GM21737 (cell line): Measurements from ENCODE around the gene DOK1.
A peak's percentile ranks its signal among the peaks of the same experiment; 100 is the strongest.

Experiments
- ATAC-seq: cut with Tn5 transposase; IDR thresholded peaks from one replicate; pipeline ENCODE4 v1.9.1; 2021; ENCODE audit warnings: mild to moderate bottlenecking, moderate library complexity; ENCODE audit not compliant: unreplicated experiment

Gene DOK1

DNA sequence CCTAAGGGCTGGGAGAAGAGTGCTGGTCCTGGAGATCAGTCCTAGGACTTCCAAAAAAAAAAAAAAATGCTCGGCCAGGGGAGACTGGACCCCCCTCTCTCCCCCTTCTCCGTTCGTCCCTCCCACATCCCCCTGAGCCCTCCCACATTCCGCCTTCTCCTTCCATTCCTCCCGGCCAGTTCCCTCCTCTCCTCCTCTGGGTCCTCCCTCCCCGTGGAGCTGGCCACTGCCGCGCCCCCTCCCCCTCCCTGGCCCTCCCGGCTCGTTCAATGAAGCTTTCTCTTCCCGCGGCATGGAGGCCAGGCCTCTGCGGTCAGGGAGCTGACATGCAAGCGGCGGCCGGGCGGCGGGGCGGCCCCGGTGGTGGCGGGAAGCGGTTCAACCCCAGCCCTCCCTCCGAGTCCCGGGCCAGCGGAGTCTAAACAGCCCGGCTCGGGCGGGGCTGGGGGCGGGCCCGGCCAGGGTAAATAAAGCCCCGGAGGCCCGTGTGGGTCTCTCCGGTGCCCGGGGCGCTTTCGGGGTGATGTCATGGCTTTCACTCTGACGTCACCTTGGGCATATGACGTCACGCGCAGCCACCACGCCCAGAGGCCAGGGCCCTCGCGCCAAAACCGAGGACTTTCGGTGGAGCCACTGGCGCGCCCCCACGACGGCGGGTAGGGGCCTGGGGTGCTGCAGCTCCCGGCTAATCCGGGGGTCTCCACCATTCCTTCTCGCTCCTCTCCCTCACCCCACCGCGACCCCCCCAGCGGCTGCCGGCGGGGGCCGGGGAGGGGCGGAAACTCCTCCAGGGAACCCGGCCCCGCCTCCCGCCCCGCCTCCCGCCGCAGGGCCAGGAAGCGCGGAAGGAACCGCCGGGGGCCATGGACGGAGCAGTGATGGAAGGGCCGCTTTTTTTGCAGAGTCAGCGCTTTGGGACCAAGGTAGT is at the start of gene DOK1, which contains the start of gene LOXL3:
Gene DOK1, plus strand, starts transcription at position 829 of the 928 bp plus-strand sequence. Its CDS starts 35 bp downstream, at position 864.
Gene LOXL3, minus strand, starts transcription at position 51 of the 928 bp plus-strand sequence. CDS start 1,308 bp downstream, outside the sequence.
- peak; percentile 49 for ATAC-seq

DNA sequence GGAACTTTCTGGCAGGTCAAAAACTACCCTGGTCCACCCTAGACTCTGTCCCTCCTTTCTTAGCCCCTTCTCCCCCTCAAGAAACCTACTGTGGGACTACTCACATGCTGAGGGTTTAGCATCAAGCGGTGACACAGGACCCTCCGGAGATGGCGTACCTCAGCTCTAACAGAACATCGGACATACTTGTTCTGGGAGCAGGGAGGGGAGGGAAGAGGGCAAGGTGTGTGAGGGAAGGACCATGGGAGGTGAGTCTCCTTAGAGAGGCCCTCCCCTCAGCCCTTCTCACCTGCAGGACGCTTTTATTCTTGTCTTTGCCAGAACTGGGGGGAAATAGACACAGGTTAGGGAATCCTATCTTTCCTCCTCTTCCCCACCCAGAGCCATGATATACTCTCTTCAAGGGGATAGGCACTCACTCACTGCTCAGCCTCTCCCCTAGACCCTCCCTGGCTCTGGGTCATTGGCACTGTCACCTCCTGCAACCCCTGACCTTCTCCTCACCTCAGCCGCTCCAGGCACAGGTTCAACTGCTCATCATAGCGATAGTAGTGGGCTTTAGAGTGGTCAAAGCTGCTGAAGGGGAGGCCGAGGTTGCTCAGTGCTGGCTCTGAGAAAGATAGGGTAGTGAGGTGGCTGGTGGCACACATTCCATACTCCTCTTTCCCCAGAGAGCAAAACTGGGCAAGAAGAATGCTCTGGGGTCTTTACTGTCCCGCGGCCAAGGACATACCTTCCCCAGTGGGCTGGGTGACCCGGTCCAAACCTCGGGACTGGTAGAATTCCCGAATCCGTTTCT is 48.9 kb upstream of the DOK1 start:
- no peak for ATAC-seq

DNA sequence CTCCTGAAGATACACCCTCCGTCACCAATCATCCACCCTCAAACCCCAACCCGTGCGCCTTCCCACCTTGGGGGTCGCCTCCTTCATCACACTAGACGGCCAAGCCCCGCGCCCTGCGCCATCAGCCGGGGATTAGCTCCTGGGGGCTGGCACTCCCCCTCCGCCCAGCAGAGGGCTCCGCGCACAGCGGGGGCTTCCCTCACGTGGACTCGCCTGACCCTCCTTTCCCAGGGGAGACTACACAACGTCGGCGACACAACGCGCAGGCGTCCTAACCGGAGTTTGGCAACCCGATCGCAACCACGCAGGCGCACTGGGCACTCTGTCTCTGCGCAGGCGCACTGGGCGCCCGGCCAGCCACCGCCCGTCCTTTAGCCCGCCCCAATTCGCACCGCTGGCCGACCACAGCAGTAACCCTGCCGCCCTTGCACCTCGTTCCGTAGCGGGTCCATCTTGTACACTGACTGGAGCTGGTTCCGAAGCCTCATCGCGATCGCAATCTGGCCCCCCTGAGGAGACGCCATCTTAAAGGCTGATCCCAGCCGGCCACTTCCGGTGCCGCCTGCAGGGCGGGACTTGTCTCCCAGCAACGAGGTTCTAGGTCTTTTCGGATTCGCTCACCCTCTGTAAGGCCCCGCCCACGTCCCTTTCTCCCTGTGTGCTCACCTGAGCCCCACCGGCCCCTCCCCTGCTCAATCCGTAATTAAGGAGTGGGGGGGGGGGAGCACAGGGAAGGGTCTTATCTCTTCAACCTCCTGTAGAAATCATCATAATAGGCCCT is 47.2 kb upstream of the DOK1 start, which contains the start of gene PCGF1:
Gene PCGF1, minus strand, starts transcription at position 551 of the 781 bp plus-strand sequence. Its CDS starts 27 bp downstream, at position 524.
- ATAC-seq: peak; percentile 84

DNA sequence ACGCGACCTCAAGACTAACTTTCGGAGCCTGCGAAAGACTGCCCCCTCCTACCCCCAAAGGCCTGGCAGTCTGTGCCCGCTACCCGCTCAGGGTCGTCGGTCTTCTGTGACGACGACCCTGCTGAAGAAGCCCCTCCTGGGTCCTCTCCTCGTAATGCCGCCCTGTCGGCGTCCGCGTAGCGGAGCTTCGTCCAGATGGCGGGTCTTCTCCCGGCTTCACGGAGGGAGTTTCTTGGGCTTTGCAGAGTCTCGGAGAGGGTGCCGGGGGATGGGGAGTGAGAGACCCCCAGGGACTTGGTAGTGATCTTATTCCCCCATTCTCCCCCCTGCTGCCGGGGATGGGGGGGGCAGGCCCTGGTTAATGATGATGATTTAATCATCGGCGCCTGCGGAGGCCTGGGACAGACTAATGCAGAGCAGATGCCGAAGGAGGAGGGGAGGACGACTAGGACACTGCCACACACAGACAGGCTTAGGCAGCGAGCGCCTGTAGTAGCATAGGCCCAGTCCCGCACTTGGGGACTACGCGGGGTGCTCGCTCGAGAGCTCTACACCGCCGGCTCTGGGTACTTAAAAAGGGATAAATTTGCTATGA is 46.5 kb upstream of the DOK1 start:
- ATAC-seq: peak; percentile 5

DNA sequence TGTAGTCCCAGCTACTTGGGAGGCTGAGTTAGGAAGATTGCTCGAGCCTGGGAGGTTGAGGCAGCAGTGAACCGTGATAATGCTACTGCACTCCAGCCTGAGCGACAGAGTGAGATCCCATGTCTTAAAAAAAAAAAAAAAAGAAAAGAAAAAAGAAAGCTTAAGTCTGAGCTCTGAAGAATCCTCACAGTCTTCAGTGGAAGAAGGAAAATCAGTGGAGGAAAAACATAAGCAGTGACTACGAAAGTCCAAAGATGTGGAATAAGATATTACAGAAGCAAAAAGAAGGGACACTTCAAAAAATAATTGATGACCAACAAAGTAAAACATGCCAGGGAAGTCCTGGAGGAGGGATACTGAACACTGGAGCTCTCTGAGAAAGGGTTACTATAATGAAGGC is 44.2 kb upstream of the DOK1 start:
- no peak for ATAC-seq

DNA sequence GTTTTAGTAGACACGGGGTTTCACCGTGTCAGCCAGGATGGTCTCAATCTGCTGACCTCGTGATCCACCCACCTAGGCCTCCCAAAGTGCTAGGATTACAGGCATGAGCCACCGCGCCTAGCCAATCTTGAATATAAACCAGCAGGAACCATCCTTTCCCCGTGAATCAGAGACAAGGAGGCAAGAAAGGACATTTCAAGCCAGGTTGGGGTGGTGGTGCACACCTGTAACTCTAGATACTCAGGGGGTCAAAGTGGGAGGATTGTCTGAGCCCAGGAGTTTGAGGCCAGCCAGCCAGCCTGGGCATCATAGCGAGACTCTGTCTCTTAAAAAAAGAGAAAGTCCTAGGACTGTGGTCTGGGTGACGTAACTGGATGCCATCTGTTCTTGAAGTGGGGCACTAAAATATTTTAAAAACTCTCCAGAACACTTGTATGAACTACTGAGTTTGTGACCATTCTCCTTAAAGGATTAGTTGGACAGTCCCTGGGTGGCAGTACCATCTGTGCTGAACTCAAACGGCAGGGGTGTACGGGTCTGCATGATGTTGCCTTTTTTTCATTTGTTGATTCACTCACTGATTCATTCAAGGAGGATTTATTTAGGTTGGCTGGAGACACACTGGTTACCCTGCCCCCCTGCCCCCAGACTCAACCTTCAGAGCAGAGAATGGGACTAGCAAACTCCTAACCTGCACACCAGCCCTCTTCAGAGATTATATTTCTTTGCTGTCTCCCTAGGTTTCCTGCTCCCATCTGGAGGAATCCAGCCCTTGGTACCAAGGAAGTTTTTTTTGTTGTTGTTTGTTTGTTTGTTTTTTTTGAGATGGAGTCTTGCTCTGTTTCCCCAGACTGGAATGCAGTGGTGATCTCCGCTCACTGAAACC is 43.2 kb upstream of the DOK1 start:
- no peak for ATAC-seq

DNA sequence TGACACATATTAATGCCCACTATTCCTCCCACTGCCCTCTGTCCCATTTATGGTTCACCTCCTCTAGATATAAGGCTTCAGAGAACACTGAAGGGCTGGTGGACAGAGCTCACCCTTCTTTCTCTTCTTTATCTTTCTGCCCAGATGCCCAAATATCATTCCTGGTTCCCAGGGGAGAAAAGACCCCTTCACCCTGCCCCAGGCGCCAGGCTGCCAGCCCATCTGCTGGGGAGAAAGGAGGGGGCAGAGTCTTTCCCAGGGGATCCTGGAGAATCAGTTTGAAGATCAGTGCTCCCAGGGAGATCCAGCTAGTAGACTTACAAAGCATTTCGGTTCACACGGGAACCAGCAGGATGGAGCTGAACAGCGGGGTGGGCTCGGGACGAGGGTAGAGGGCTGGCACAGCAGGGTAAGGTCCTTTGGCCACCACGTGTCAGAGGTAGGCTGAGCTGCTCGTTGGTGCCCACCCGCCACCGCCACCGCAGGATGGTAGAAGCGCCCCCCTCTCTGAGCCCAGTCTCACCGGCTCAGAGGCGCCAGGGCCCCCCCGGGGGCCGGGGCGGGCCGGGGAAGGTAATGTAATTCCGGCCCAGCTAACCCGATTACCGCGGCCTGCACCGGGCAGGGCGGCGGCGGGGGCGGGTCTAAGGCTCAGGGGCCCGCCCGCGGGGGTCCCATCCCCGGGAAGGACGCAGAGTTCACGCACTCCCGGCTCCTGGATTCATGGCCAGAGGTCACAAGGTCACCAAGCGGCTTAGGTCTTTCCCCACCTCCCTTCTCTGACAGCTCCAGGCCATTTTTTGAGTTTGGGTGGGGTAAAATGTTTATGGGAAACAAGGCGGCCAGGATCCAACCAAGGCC is 41.5 kb upstream of the DOK1 start:
- ATAC-seq: no peak

DNA sequence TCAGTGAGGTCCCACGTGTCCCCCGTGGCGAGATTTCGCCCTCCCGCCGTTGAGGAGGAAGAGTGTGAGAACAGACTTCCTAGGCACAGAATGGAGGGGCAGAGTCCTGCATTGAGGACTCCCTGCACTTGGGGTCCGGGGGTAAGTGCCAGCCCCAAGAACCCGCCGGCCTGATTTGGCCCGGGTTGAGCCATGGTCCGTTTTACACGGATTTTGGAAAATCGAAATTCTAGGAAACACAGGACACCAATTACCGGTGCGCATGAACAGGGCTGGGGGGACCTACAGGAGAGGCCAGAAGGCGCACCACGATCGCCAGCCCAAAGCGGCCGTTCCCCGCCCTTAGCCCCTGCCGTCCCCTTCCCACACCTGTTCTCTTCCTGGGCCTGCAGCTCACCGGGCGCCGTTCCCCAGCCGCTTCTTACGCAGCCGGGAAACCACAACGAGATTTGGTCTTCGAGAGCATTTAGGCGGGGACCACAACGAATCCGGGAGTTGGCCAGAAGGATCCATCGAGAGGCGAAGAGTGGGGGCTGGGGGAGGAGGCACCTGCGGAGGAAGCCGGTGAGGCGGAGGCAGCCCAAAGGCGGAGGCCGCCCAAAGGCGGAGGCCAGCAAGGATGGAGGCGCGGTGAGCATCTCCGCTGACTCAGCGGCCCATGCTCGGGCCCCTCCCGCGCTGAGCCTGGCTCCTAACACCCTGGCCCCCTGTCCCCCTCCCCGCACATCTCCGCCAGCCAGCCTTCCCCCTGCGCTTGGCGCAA is 40.7 kb upstream of the DOK1 start:
- no peak for ATAC-seq

DNA sequence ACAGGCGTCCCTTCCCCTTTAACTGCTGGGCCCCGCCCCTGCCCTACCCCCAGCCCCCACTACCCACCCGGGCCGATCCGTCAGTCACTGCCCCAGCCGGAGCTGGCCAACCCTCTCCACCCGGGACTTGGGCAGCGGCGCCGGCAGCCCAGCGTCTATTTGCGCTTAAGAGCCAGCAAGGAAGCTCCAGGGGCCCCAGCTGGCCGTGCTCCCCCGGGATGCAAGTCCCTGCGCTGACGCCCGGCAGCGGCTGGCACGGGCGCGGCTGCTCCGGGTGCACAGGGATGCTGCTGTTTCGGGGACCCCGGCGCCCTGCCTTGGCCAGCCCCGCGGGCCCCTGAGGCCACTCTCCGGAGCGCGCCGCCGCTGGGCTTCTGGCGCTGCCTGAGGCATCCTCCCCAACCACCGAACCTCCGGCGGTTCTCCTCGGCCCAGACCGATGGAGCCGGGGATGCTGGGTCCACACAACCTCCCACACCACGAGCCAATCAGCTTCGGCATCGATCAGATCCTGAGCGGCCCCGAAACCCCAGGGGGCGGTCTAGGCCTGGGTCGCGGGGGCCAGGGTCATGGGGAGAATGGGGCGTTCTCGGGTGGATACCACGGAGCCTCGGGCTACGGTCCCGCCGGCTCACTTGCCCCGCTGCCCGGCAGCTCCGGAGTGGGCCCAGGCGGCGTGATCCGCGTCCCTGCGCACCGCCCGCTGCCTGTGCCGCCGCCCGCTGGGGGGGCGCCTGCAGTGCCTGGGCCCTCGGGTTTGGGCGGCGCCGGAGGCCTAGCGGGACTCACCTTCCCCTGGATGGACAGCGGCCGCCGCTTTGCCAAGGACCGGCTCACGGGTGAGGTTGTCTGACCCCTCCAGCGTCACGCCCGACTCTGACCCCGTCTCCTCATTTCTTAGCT is 39.9 kb upstream of the DOK1 start, which contains the start of gene TLX2:
Gene TLX2, plus strand, starts transcription at position 83 of the 903 bp plus-strand sequence. Its CDS starts 357 bp downstream, at position 440.
- ATAC-seq: no peak

DNA sequence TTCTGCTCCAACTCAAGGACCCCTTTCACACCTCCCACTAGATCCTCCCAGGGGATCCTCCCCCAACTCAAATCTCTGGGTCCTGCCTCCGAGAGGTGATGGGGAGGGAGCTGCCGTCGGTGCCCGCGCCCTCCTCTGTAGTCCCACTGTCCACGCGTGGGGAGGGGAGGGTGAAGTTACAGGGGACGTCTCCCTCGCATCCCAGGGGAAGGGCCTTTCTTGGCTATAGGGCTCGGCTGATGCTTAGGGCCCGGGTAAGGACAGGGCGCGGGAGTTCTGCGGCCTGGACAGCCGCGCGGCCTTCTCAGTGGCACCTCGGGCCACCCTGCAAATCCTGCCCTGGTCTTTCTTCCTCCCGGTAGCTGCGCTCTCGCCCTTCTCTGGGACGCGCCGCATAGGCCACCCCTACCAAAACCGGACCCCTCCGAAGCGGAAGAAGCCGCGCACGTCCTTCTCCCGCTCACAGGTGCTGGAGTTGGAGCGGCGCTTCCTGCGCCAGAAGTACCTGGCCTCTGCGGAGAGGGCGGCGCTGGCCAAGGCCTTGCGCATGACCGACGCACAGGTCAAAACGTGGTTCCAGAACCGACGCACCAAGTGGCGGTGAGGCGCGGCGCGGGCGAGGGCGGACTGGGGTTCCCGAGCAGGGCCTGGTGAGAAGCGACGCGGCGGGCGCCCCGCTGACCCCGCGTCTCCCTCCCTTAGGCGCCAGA is 39.1 kb upstream of the DOK1 start:
- no peak for ATAC-seq

DNA sequence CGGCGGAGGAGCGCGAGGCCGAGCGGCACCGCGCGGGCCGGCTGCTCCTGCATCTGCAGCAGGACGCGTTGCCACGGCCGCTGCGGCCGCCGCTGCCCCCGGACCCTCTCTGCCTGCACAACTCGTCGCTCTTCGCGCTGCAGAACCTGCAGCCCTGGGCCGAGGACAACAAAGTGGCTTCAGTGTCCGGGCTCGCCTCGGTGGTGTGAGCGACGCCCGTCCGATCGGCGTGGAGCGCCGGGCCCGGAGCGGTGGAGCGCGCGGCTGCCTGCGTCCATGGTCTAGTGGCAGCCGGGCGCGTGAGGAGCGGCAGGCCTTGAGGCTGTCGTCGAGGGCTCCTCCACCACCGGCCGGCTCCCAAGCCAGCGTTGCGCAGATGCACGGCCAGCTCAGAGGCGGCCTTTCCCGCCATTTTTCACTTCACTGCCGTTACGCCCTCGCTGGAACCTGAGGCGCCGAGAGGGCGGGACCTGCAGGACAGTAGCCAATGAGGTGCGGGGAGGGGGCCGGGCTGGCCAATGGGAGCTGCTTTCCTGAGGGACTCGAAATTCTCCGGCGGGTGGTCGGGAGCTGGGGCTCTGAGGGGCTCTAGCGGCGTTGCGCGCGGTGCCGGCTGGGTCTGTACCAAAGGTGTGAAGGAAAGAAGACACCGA is 38.4 kb upstream of the DOK1 start:
- ATAC-seq: peak; percentile 54

DNA sequence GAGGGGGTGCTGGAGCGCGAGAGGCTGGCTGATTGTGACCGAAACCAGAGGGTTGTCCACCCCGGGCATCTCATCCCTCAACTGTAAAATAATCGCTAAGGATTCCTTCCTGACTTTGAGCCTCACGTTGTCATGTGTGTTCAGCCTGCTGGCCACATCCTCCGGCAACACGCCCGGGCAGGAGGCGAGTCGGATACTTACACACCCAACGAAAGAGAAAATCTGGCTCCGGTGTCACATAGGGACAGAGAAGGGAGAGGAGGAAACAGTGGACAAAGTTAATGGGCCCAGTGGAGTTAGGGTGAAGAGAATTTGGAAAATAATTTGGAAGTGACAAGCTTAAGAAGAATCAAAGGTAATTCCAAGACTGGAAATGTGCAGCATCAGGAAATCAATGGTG is 37.9 kb upstream of the DOK1 start:
- ATAC-seq: no peak

DNA sequence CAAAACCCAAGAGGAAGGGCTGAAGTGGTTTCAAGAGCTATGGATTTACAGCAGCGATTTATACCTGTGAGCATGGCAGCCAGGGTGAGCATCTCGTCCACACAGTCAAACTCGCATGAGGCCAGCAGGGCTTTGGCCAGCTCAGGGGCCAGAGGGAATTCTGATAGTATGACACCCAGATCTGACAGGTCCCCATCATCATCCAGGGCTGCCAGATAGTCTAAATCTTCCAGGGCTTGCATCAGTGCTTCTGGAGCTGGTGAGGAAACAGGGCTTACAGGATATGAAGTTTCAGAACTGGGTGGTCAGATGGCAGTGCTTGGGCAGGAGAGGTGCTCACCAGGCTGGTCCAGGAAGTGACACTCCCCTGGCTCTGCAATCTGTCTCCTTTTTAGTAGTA is 32.0 kb upstream of the DOK1 start:
- ATAC-seq: no peak

DNA sequence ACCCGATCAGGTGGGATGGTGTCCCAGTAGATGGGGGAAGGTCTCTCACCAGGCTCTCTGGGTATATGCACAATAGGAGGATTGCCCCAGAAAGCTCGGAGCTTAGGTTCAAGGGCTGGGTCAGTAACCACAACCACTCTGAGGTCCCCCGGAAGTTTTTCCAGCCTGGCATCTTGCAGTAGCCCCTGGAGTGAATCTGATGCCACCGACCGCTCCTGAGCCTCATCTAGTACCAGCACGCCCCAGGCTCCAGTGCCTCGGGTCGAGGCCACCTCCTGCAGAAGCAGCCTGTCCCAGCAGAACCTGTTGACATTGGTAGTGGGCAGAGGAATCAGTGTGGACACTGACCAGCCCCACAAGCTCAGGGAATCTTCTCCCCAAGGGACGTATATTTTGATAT is 30.5 kb upstream of the DOK1 start:
- ATAC-seq: no peak

DNA sequence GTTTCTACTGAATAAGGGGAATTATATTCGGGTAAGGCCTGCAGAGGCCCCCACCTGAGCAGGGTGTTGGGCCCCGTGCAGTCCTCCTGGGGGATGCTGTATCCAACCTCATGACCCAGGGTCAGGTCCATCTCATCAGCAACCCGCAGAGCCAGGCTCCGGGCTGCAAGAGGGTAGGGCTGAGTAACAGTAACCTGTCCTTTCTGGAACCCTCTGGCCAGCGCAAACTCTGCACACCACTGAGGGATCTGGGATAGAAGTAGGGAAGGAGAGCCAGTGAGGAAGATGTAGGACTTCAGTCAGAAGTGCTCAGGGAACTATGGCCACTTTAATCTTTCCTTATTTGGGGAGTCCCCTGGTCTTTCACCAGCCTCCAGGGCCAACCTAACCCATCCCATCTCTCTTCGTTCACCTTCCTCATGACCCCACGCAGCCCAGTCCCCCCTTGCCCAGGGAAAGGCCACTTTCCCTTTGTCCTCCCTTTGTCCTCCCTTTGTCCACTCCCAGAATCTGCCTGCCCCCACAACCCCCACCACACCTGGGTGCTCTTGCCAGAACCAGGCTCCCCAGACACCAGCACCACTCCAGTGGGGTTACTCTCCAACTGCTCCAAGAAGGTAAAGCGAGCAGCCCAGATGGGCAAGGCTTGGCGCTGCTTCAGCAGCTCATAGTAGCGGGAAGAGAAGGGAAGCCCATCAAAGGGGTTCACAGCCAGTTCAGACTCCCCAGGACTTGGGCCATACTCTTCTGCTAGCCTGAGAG is 29.4 kb upstream of the DOK1 start:
- no peak for ATAC-seq
